Stimulated activated memory B cell treated with anti-CD40 and anti-IgM and Interleukin-4, amounts not matched to agents 10 μg/mL and 1 μg/mL and 100 μg/mL, for 72 hours (primary cell): ENCODE measurements around the gene SPIRE2.
"Not testable (repeated sequence)": the region's sequence is repeated elsewhere in the genome, so short reads cannot be mapped to it uniquely, and the experiment has no call there.

Source experiments
- ATAC-seq: fragments of 150-1000 bp; cut with Tn5 transposase; 2 replicates; pipeline ENCODE4 v1.10.0; 2021
- H3K27ac Mint-ChIP-seq: one replicate; pipeline ENCODE4 v1.8.0; 2022; ENCODE audit warnings: mild to moderate bottlenecking, mixed read lengths
- H3K27me3 Mint-ChIP-seq: one replicate; pipeline ENCODE4 v1.8.0; 2022; ENCODE audit warnings: mixed read lengths
- H3K36me3 Mint-ChIP-seq: one replicate; pipeline ENCODE4 v1.8.0; 2022; ENCODE audit warnings: mixed read lengths
- H3K4me1 Mint-ChIP-seq: one replicate; pipeline ENCODE4 v1.8.0; 2022; ENCODE audit warnings: mixed read lengths
- H3K4me3 Mint-ChIP-seq: one replicate; pipeline ENCODE4 v1.8.0; 2022; ENCODE audit warnings: mild to moderate bottlenecking, moderate library complexity, mixed read lengths
- H3K9me3 Mint-ChIP-seq: one replicate; pipeline ENCODE4 v1.8.0; 2022; ENCODE audit warnings: mixed read lengths

The SPIRE2 gene

GRCh38 chr16:89826531-89827382 is 1.5 kb upstream of the SPIRE2 start:
- H3K36me3 Mint-ChIP-seq: no peaks in the 10 kb centered on the region
- peaks cover 31% of the 10 kb centered on the region for H3K27me3 Mint-ChIP-seq
- peaks cover 11% of the 10 kb centered on the region for H3K4me1 Mint-ChIP-seq
- H3K27ac Mint-ChIP-seq: no peak overlapping the region
- no peak overlapping the region for H3K4me3 Mint-ChIP-seq
- ATAC-seq: no peak
- no peaks in the 10 kb centered on the region for H3K9me3 Mint-ChIP-seq

GRCh38 chr16:89827383-89828198 is 684 bp upstream of the SPIRE2 start:
- H3K9me3 Mint-ChIP-seq: no peaks in the 10 kb centered on the region
- no peak overlapping the region for H3K4me3 Mint-ChIP-seq
- no peak overlapping the region for H3K27ac Mint-ChIP-seq
- H3K36me3 Mint-ChIP-seq: no peaks in the 10 kb centered on the region
- H3K27me3 Mint-ChIP-seq: peaks cover 39% of the 10 kb centered on the region
- no peak for ATAC-seq
- peaks cover 6% of the 10 kb centered on the region for H3K4me1 Mint-ChIP-seq

- H3K4me3 Mint-ChIP-seq: no peak overlapping the region
- no peaks in the 10 kb centered on the region for H3K9me3 Mint-ChIP-seq
- peaks cover 6% of the 10 kb centered on the region for H3K4me1 Mint-ChIP-seq
- no peak for ATAC-seq
- H3K27ac Mint-ChIP-seq: no peak overlapping the region
- peaks cover 52% of the 10 kb centered on the region for H3K27me3 Mint-ChIP-seq
- H3K36me3 Mint-ChIP-seq: no peaks in the 10 kb centered on the region
Measured at GRCh38 chr16:89828870-89829629, 775 bp downstream of the SPIRE2 start.

DNA sequence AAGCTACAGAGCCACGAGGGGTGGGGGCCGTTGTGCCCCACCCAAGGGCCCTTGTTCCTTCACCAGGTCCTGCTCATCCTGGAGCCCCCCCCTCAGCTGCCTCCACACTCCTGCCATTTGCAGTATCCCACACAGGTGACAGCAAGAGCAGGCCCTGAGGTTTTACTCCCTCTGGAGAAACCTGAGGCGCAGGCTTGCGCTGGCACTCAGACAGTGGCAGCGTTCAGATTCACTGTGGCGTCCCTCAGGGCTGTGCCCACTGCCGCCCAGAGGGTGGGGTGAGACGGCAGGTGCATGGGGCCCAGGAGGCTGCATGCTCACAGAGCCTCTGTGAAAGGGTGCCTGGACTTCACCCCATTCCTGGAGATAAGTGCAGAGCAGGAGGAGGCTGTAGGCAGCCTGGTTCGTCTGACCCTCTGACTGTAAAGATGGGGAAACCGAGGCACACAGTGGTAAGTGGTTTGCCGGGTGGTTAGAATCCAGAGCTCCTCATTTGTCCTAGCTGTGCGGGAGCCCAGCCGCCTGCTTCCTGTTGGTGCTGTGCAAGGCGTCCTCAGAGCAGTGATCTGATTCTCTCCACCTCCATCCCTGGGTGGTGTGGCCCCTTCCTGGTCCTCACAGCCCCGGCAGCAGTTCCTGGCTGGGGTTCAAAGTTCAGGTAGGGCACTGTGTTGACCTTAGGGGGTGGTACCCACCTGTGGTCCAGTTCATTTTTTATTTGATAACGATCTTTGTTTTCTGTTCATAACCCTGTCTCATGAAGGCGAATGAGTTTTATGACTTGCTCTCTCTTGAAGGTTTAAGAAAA is 1.6 kb downstream of the SPIRE2 start:
- H3K4me1 Mint-ChIP-seq: peaks cover 6% of the 10 kb centered on the region
- H3K27ac Mint-ChIP-seq: no peak overlapping the region
- H3K4me3 Mint-ChIP-seq: no peak overlapping the region
- no peak for ATAC-seq
- H3K27me3 Mint-ChIP-seq: peaks cover 52% of the 10 kb centered on the region
- H3K9me3 Mint-ChIP-seq: no peaks in the 10 kb centered on the region
- no peaks in the 10 kb centered on the region for H3K36me3 Mint-ChIP-seq

- Mint-ChIP-seq H3K36me3 (no peaks in the 10 kb centered on the region), H3K27ac (no peak overlapping the region), H3K4me3 (no peak overlapping the region), H3K27me3 (peaks cover 52% of the 10 kb centered on the region), H3K9me3 (no peaks in the 10 kb centered on the region), H3K4me1 (peaks cover 6% of the 10 kb centered on the region)
- ATAC-seq: no peak
Measured at GRCh38 chr16:89831810-89832328, 3.6 kb downstream of the SPIRE2 start.

DNA sequence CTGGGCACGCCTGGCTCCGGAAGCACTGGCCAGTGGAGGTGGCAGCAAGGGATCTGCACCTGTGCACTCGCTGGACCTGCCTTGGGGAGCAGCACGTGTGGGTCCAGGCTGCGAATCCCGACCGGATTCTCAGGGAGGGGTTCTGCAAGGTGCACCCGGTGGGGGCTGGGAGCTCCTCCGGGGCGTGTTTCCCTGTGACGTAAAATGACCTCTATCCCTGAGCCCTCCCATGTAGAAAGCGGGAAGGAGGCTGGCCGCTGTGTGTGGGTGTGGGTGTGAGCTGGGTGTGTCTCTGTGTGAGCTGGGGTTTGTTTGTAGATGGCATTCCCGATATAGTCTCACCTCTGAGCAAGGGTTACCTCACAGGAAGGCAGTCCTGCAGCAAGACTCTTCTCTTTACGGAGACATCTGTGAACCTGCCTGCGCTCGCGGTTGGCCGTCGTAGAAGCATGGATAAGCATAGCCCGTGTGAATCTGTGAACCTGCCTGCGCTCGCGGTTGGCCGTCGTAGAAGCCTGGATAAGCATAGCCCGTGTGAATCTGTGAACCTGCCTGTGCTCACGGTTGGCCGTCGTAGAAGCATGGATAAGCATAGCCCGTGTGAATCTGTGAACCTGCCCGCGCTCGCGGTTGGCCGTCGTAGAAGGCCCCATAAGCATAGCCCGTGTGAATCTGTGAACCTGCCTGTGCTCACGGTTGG is 5.5 kb downstream of the SPIRE2 start:
- Mint-ChIP-seq H3K4me1 (peaks cover 23% of the 10 kb centered on the region), H3K27me3 (peaks cover 51% of the 10 kb centered on the region)
- ATAC-seq, H3K4me3 Mint-ChIP-seq, H3K36me3 Mint-ChIP-seq, H3K27ac Mint-ChIP-seq, H3K9me3 Mint-ChIP-seq: not testable (repeated sequence)

GRCh38 chr16:89834813-89835363 is 6.6 kb downstream of the SPIRE2 start:
- H3K36me3 Mint-ChIP-seq, ATAC-seq, H3K4me3 Mint-ChIP-seq, H3K9me3 Mint-ChIP-seq, H3K27ac Mint-ChIP-seq: not testable (repeated sequence)
- peaks cover 18% of the 10 kb centered on the region for H3K4me1 Mint-ChIP-seq
- H3K27me3 Mint-ChIP-seq: peaks cover 40% of the 10 kb centered on the region

- not testable (repeated sequence) for ATAC-seq, H3K4me3 Mint-ChIP-seq, H3K27ac Mint-ChIP-seq, H3K36me3 Mint-ChIP-seq, H3K9me3 Mint-ChIP-seq
- Mint-ChIP-seq H3K27me3 (peaks cover 24% of the 10 kb centered on the region), H3K4me1 (peaks cover 25% of the 10 kb centered on the region)
Measured at GRCh38 chr16:89836484-89836883, 8.2 kb downstream of the SPIRE2 start.

GRCh38 chr16:89837014-89837546 is 8.8 kb downstream of the SPIRE2 start:
- H3K27me3 Mint-ChIP-seq: peaks cover 18% of the 10 kb centered on the region
- peaks cover 26% of the 10 kb centered on the region for H3K4me1 Mint-ChIP-seq
- H3K27ac Mint-ChIP-seq: no peak overlapping the region
- H3K36me3 Mint-ChIP-seq: no peaks in the 10 kb centered on the region
- peak; percentile 3 for ATAC-seq
- peak overlapping the region; percentile 56 for H3K4me3 Mint-ChIP-seq
- no peaks in the 10 kb centered on the region for H3K9me3 Mint-ChIP-seq

DNA sequence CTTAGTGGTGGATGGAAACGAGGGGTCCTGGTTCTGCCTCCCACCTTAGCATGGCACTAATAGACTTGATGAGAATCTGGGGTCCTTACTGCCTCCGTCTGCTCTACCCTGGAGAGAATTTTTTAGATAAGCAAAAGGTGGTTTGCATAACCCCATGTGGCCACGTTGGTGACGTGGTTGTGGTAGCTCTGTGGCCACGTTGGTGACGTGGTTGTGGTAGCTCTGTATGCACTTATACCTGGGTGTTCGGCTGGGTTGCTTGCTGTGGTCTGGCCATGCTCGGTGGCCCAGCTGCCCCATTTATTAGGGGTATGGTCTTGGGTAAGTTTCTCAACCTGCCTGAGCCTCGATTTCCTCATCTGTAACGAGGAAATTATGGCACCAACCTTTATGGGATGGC is 13.0 kb downstream of the SPIRE2 start:
- no peak overlapping the region for H3K27ac Mint-ChIP-seq
- H3K4me3 Mint-ChIP-seq: no peak overlapping the region
- H3K9me3 Mint-ChIP-seq: no peaks in the 10 kb centered on the region
- peak; percentile 78 for ATAC-seq
- H3K36me3 Mint-ChIP-seq: no peaks in the 10 kb centered on the region
- H3K27me3 Mint-ChIP-seq: peaks cover 18% of the 10 kb centered on the region
- H3K4me1 Mint-ChIP-seq: peaks cover 43% of the 10 kb centered on the region

- Mint-ChIP-seq H3K36me3 (no peaks in the 10 kb centered on the region), H3K4me3 (no peak overlapping the region), H3K9me3 (no peaks in the 10 kb centered on the region), H3K27ac (no peak overlapping the region), H3K27me3 (peaks cover 18% of the 10 kb centered on the region), H3K4me1 (peaks cover 35% of the 10 kb centered on the region)
- ATAC-seq: no peak
Measured at GRCh38 chr16:89842471-89843408, 14.5 kb downstream of the SPIRE2 start.

- Mint-ChIP-seq H3K27me3 (peaks cover 18% of the 10 kb centered on the region), H3K9me3 (no peaks in the 10 kb centered on the region), H3K36me3 (no peaks in the 10 kb centered on the region), H3K4me1 (peaks cover 26% of the 10 kb centered on the region), H3K27ac (no peak overlapping the region), H3K4me3 (no peak overlapping the region)
- ATAC-seq: no peak
Measured at GRCh38 chr16:89843409-89844350, 15.4 kb downstream of the SPIRE2 start.
